Right lobe of liver (tissue), 6 donors: Measurements from ENCODE around the gene CPT2. TPM values are rescaled to one million over a fixed set of nuclear protein-coding genes. Genes with fewer than 3 reads are reported as not detected.

Source experiments
- ATAC-seq, 4 donors: fragments of 200-7000 bp; cut with Tn5 transposase; one replicate each; pipeline ENCODE4 v1.9.1; 2020; ENCODE audit warnings: mild to moderate bottlenecking in 4 of 4, moderate library complexity in 4 of 4
- DNase-seq, 3 donors: peaks; one replicate each; pipeline ENCODE4 v3.0.0-alpha.2; 2020
- H3K27ac ChIP-seq, 3 donors: fragments of 200-600 bp; one replicate each; pipeline ENCODE4 v1.8.0; 2022
- H3K27me3 ChIP-seq, 2 donors: fragments of 200-600 bp; one replicate each; pipeline ENCODE4 v1.8.0; 2022
- H3K36me3 ChIP-seq, 4 donors: fragments of 200-600 bp; sonication (generic) in 1 of 4; one replicate each; pipeline versions ENCODE4 v1.5.1 to v1.8.0; 2017 to 2022; ENCODE audit warnings: control low read depth in 1 of 4
- H3K4me1 ChIP-seq, 4 donors: fragments of 200-600 bp; sonication (generic) in 1 of 4; one replicate each; pipeline versions ENCODE4 v1.5.1 to v1.8.0; 2017 to 2022; ENCODE audit warnings: control low read depth in 1 of 4
- H3K4me3 ChIP-seq, 3 donors: fragments of 200-600 bp; one replicate each; pipeline ENCODE4 v1.8.0; 2022
- H3K9me3 ChIP-seq, 4 donors: fragments of 200-600 bp; sonication (generic) in 1 of 4; one replicate each; pipeline versions ENCODE4 v1.5.1 to v1.8.0; 2017 to 2022; ENCODE audit warnings: control low read depth in 1 of 4
- CTCF ChIP-seq, 4 donors: fragments of 200-600 bp in 3 of 4; fragments of 450-650 bp in 1 of 4; IDR thresholded peaks; one replicate each; pipeline versions ENCODE4 v1.5.1 to v1.8.0; 2016 to 2022; ENCODE audit warnings: antibody characterized with exemption in 4 of 4, mild to moderate bottlenecking in 2 of 4
- POLR2A ChIP-seq: fragments of 450-650 bp; IDR thresholded peaks from one replicate; pipeline ENCODE4 v1.6.1; 2017; ENCODE audit warnings: antibody characterized with exemption, mild to moderate bottlenecking
- WGBS: methylation state at CpG from one replicate; pipeline ENCODE4 v1.1.6; 2018; ENCODE audit warnings: low coverage, low lambda C conversion rate; ENCODE audit not compliant: insufficient coverage; ENCODE audit errors: missing lambda C conversion rate; 5-methylcytosine and 5-hydroxymethylcytosine counted together
- intact Hi-C, 2 donors: fragments of 100-400 bp; cut with DNase I; formaldehyde crosslinking; loops; one replicate each; pipeline versions ENCODE4 v1.11.2 to v1.14.1; 2022
- total RNA-seq, 6 experiments: library from RNA; depleted of rRNA in 2 of 6; stranded (reverse); fragments of >200 nt in 2 of 6; fragmentation: NEBNext Ultra II Directional in 3 of 6; extraction: Animal tissue kit (Norgen Biotek cat#: 25700) in 3 of 6; gene quantifications; one replicate each; pipeline versions ENCODE4 v1.1.0 to v1.2.4, GENCODE V29; 2016 to 2023
- donor health status: DM: no; HTN: yes; CAD: no.
- donor health status: DM: no; HTN: no; CAD: no.
- donor health status: DM: no; HTN: no; CAD: no.
- donor health status: DM: no; HTN: yes; CAD: no.
- donor health status: DM: no; HTN: yes; CAD: no.

The CPT2 gene
- total RNA-seq, 6 experiments from 2014 or later, result 37.6 to 108 (median 81.6) TPM

- Histone ChIP-seq H3K4me1 (no peaks in the 10 kb centered on the region), H3K9me3 (no peaks in the 10 kb centered on the region), H3K4me3 (no peak overlapping the region), H3K27ac (no peak overlapping the region), H3K27me3 (no peaks in the 10 kb centered on the region), H3K36me3 (no peaks in the 10 kb centered on the region)
- intact Hi-C loops, result no loop called here
- WGBS, result no CpG with 5 or more reads among the region's 1 CpG
- no peak for TF ChIP-seq CTCF (IDR thresholded peaks at IDR 0.05)
- no peak for TF ChIP-seq POLR2A
- DNase-seq, result no peak
- ATAC-seq, result no peak
Observed at GRCh38 chr1:53258216-53258615, 61.6 kb downstream of the CPT2 start.

- Histone ChIP-seq H3K4me3 (no peak overlapping the region), H3K9me3 (no peaks in the 10 kb centered on the region), H3K4me1 (no peaks in the 10 kb centered on the region), H3K36me3 (no peaks in the 10 kb centered on the region), H3K27me3 (no peaks in the 10 kb centered on the region), H3K27ac (no peak overlapping the region)
- intact Hi-C loops, result no loop called here
- no peak for ATAC-seq
- TF ChIP-seq CTCF (IDR thresholded peaks at IDR 0.05) (no peak), POLR2A (no peak)
- WGBS, result 83% methylated on average over 2 of the region's 2 CpGs
- no peak for DNase-seq
Observed at GRCh38 chr1:53259932-53260331, 63.3 kb downstream of the CPT2 start.

GRCh38 chr1:53260631-53261247 lies 64.1 kb downstream of the CPT2 start:
- 62% methylated on average over 3 of the region's 4 CpGs for WGBS
- ATAC-seq, result no peak
- Histone ChIP-seq H3K27ac (no peak overlapping the region), H3K36me3 (no peaks in the 10 kb centered on the region), H3K4me3 (no peak overlapping the region), H3K9me3 (no peaks in the 10 kb centered on the region), H3K4me1 (no peaks in the 10 kb centered on the region), H3K27me3 (no peaks in the 10 kb centered on the region)
- DNase-seq, result no peak
- no peak for TF ChIP-seq POLR2A
- TF ChIP-seq CTCF (IDR thresholded peaks at IDR 0.05), result no peak
- intact Hi-C loops, result no loop called here

GRCh38 chr1:53262000-53262399 lies 65.4 kb downstream of the CPT2 start:
- no peak for ATAC-seq
- WGBS, result no CpG with 5 or more reads among the region's 3 CpGs
- intact Hi-C loops, result no loop called here
- Histone ChIP-seq H3K27ac (no peak overlapping the region), H3K4me1 (no peaks in the 10 kb centered on the region), H3K9me3 (no peaks in the 10 kb centered on the region), H3K27me3 (no peaks in the 10 kb centered on the region), H3K36me3 (no peaks in the 10 kb centered on the region), H3K4me3 (no peak overlapping the region)
- no peak for DNase-seq
- no peak for TF ChIP-seq CTCF (IDR thresholded peaks at IDR 0.05)
- TF ChIP-seq POLR2A, result no peak

Other genes with a start within 250 kb of the CPT2 start
- 1 to 10 TPM; 2.8 to 9.8 (median 5.1) TPM for gene PODN, start 134.6 kb upstream of the CPT2 start, total RNA-seq
- 1 to 10 TPM in 1 of 6 experiments, under 1 TPM in 5; 0.31 to 1.3 (median 0.61) TPM for gene SLC1A7, start 54.2 kb upstream of the CPT2 start, total RNA-seq
- gene CZIB, start 23.8 kb downstream of the CPT2 start, total RNA-seq, result 10 to 100 TPM; 20.6 to 28.8 (median 24.2) TPM
- 10 to 100 TPM; 10.9 to 28.1 (median 19.4) TPM for gene MAGOH, start 41.7 kb downstream of the CPT2 start, total RNA-seq
- 1 to 10 TPM in 2 of 6 experiments, under 1 TPM in 4; 0.21 to 1.2 (median 0.56) TPM for gene LRP8, start 131.2 kb downstream of the CPT2 start, total RNA-seq